ENCODE results near the gene PRKCD. TPM values are rescaled to one million over a fixed set of nuclear protein-coding genes. Genes with fewer than 3 reads are reported as not detected.
"Not testable (repeated sequence)": the region's sequence is repeated elsewhere in the genome, so short reads cannot be mapped to it uniquely, and the experiment has no call there.

PRKCD gene
- total RNA-seq, 2 donors from 2014 or later: 31.3 to 31.5 TPM

DNA sequence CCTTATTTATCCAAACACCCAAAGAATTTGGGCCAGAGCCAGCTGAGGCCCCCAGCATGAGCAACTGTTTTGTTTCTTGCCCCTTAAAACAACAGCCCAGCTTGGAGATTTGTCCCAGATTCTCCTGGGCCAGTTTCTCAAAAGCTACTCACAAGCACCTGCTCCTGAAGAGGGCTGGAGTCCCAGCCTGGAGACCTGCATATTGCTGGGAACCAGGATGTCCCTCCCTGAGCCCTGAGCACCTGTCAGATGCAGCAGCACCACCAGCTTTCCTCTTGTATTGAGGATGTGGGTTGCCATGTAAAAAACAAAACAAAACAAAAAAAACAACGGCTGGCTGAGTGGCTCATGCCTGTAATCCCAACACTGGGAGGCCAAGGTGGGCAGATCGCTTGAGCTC, 23.8 kb upstream of the PRKCD start:
- no peak for ATAC-seq
- intact Hi-C loops (cut with DNase I): no loop called here
- DNase-seq: no peak

DNA sequence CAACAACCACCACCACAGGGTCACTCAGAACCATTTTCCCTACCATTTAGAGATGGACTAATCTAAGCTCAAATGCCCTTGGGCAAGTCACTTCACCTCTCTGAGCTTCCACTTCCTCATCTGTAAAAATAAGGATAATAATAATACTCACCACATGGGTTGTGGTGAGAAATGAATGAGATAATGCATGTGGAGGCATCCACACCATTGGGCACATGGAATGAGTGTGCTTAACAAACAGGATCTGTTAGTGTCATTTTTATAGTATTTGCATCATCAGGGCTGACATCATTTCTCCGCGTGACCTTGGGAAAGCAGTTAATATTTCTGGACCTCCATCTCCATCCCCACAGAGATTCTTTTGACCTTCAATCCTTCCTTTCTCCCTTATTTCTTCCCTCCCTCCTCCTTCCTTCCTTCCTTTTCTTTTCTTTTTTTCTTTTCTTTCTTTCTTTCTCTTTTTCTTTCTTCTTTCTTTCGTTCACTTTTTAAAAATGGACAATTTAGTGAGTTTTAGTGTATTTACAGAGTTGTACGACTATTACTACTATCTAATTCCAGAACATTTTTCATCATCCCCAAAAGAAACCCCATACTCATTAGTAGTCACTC, 23.1 kb upstream of the PRKCD start:
- DNase-seq: no peak
- no peak for ATAC-seq
- intact Hi-C loops (cut with DNase I): no loop called here

DNA sequence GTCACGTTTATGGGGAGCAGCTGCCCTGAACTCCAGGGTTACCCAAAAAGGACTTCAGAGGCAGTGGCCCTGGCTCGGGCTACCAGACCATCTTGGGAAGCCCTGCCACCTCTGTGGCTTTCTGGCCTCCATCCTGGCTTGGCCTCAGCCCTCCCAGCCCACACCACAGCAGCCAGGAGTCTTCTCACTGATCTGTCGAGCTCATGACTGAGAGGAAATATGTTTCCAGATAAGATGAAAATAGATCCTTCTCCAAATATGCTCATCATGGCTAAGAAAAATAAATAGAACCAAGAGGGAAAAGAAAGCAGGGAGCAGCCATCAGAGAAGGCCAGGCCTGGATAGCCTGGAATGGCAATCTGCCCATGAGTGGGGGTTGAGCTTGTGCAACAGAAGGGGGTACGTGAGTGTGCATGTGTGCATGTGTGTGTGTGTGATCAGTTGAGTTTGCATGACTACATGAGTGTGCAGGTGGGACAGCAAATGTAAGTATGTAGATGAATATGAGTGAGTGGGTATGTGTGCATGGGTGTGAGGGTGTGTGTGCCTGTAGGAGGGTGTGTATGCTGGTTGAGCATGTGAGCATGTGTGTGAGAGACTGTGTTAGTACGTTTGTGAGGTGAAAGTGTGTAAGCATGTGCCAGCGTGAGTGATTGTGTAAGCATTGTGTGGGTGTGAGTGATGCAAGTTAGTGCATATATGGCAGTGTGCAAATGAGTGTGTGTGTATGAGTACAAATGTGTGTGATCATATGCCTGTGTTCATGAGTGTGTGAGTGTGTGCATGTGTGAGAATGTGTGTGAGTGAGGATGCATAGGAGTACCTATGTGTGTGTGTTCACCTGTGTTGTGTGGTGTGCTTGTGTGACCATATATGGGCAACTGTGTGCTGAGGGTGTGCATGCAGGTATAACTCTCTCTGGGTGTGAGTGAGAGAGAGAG, 20.8 kb upstream of the PRKCD start:
- ATAC-seq (peak in 1 of 2 donors; percentile 54), DNase-seq (no peak)
- intact Hi-C loops (cut with DNase I): no loop called here

DNA sequence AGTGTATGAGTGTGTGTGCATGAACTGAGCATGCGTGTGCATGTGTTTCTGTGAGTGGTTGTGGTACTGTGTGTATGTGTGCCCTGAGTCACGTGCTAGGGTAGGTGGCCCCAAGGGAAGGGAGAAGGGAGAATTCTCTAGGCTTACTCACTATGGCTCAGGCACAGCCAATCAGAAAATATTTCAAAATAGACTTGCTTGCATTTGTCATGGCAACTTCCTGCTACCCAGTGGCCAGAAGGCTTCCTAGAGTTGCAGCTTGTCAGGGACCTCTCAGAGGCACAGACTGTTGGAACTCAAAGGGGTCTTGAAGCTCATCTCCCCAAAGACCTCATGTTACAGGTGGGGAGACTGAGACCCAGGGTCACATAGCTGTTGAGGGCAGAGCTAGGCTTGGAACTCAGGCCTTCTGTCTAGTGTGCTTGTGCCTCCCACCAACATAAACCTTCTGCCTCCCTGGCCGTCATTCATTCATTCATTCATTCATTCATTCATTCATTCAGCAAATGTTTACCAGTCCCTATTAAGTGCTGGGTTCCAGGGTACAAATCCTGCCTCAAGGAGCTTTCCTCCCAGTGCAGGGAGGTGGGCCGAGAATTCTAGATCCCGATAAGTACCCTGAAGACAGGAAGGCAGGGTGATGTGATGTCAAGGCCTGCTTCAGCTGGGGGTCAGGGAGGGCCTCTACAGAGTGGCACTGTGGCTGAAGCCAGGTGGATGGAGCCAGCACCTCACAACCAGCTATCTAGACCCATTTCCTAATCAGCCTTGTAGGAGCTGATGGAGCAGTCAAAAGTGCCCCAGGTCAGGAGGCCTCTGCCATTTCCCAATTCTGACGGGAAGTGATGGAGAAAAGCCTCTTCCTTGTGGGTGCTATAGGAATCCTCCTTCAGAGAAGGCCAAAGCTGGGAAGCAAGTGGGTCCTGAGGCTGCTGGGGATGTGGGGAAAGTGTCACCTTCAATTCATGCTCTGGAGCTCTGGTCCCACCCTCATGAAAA, 19.9 kb upstream of the PRKCD start:
- intact Hi-C loops (cut with DNase I): no loop called here
- peak; percentile 57 to 67 for ATAC-seq

DNA sequence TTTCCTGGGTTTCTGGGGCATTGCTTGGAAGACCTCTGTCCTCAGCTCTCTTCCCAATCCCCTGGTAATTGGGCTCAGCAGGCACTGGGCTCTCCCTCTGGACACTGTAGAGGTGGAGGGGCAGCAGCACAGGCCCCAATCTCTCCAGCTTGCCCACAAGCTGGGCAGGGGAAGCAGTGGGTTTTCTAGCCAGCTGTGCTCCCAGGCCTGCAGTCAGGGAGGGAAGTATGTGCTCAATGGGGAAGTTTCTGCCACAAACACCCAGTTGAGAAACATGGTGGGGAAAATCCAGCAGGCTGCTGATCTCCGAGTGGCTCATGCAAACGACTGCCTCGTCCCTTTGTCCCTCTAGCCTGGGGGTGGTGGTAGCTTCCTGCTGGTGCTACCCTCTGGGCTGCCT, 18.0 kb upstream of the PRKCD start:
- intact Hi-C loops (cut with DNase I): no loop called here
- ATAC-seq (peak in 1 of 2 donors; percentile 29), DNase-seq (no peak)

More for the DNA sequence above, 19.9 kb upstream of the PRKCD start:
- no peak for DNase-seq

DNA sequence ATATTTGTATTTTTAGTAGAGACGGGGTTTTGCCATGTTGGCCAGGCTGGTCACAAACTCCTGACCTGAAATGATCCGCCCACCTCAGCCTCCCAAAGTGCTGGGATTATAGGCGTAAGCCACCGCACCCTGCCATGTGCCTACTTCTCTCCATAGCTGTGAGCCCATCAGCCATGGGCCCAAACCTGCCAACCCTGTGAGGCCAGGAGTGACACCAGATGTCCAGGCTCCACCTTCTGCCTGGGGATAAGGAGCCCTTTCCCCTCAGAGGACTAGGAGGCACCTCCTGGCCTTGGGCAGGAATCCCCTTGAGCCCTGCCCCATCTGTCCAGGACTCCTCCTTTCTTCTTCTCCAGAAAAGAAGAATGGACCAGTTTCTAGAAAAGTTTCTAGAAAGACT, 16.6 kb upstream of the PRKCD start:
- ATAC-seq (no peak), DNase-seq (no peak)
- intact Hi-C loops (cut with DNase I): no loop called here

DNA sequence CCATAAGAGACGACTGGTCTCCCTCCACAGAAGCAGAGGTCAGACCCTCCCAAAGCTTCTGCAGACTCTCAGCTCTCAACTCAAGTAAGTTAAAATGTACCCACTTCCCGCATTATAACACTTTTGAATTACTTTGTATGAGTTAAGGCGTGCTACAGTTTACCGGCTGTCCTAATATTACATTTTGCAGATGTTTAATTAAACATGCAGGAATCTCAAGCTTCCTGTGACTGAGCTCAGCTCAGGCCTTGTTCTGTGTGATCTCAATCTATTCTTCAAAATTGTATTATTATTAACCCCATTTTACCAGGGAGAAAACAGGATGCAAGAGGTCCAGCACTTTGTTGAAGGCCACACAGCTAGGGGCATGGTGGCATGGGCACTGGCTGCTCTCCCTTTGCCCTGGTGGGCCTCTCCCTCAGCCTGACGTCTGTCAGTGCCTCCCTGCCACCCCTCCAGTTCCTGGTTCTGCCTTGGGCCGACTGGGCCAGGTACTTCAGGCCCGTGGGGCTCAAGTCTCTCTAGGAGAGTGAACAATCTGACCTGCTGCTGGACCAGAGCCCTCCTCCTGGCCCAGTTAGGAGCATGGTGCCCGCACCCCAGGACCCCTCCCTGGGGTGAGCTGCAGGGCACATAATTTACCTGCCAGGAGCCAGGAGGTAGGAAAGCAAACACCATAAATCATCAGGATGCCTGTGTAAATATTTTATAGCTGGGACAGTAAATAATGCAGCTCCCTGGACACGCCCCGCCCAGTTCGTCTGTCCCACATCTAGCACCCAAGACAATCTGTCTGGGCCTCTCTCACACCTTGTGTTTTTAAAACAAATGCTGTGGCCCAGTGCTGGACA, 15.9 kb upstream of the PRKCD start:
- ATAC-seq: no peak
- intact Hi-C loops (cut with DNase I): no loop called here
- DNase-seq: no peak

DNA sequence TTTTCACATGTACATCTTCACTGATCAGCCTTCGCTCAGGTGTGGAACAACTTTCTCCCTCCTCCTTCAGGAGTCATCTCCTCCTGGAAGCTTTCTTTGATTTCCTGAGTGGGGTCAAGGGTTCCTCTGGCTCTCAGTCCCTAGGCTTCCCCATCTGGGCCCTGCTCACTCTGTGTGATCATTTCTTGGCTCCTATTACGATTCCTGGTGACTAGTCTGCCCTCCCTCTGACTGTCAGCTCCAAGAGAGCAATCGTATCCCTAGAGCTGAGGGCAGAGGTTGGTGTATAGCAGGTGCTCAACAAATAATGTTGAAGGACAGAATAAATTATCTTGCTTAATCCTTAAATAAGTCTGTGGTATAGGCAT, 15.3 kb upstream of the PRKCD start:
- intact Hi-C loops (cut with DNase I): no loop called here
- DNase-seq: no peak
- ATAC-seq: no peak

DNA sequence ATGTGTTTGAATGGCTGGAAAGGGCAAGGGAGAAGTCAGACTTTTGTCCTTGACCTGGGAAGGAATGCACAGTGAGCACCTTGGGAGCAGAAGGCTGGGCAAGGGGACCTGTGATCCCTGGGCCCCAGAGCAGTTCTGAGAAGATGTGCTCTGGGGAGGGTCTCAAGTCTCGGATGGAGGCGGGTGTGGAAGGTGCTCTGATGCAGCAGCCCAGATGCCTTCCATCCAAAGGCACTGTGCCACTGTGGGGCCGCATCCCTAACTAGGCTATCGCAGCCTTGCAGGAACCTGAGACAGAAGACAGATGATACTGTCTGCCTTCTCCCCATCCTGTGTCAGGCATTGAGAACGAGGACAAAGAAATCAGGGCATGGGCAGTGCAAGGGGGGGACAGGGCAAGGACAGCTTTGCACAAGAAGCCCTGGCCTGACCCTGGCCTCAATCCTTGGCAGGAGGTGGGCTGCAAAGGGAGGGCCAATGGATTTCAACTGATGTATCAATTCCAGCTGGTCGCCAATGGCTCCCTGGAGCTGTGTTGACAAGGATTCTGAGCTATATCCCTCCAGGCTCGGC, 14.6 kb upstream of the PRKCD start:
- DNase-seq: no peak
- intact Hi-C loops (cut with DNase I): no loop called here

DNA sequence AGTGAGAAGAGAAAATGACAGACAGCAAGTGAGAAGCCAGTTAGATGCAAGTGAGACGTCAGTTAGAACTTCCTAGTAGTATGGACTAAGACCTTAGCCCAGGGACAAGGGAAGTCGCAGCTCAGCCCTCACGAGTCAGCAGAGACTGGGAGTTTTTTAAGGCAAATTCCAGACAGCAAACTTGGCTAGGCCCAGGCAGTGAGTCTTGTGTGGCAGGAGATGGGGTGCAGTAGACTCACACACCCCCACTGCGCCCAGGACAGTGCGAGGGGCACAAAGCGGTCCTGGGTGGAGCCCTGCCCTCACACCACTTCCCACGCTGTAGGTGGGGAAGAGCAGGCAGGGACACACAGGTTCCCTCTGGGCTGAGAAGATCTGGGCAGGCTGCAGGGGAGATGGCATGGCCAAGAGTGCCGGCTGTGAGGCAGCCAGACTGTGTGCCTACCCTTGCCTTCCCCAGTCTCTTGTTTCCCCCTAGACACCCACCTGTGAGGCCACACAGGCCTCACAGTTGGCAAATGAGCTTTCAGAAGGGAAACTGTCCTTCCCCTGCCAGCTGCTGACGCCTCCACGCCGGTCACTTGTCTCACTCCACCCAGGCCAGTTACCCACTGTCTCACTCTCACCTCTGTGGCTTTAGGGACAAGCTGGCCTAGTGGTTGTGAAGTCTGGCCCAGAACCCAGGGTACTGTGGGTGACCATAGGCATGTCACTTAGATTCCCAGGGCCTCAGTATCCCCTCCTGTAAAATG, 13.7 kb upstream of the PRKCD start:
- DNase-seq: no peak
- no peak for ATAC-seq
- intact Hi-C loops (cut with DNase I): no loop called here

More for the DNA sequence above, 14.6 kb upstream of the PRKCD start:
- ATAC-seq: no peak

DNA sequence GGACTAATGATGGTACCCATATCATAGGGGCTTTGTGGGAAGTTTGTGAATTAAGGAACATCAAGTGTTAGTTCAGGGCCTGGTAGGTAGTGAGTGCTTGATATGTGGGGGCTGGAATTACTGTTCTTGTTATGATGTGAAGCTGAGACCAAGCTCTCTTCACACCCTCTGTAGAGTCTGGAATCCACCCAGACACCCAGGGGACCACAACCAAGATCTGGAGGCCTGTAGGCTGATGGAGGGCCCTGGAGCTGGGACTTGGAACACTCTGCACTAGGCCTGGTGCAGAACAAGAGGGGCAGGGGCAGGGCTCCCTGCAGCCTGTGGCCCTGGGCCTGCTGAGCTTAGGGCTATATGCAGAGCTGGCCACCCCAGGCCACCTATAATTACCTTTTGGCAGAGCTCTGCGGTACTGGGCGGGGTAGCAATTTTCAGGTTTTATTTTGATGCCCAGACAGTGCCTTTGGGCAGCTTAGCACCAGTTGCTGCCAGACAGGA, 13.1 kb upstream of the PRKCD start:
- intact Hi-C loops (cut with DNase I): no loop called here
- ATAC-seq (no peak), DNase-seq (no peak)

DNA sequence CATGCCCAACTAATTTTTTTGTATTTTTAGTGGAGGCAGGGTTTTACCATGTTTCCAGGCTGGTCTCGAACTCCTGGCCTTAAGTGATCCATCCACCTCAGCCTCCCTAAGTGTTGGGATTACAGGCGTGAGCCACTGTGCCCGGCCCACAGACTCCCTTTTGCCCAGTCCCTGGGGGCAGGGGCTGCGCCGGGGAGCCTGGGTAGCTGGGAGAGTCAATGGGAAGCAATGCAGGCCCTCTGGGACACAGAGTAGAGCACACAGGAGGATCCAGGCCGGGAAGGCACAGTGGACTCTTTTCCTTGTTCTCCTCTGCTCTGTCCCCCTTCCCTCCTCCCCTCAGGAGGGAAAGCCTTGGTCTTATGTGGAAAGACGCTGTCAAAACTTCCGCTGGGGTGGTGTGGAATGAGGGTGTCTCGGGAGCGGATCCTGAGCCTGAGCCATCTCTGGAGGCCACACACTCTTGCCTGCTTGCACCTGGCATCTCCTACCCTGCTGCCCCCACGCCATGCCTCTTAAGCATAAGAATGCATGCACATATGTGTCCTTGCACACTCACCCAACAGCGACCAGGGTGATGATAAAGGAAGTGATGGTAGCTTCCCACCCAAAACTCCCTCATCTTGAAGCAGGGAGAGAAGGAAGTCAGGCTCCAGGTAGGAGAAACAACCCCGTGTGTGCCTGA, 11.9 kb upstream of the PRKCD start:
- peak; percentile 13 for DNase-seq
- no peak for ATAC-seq
- intact Hi-C loops (cut with DNase I): no loop called here

DNA sequence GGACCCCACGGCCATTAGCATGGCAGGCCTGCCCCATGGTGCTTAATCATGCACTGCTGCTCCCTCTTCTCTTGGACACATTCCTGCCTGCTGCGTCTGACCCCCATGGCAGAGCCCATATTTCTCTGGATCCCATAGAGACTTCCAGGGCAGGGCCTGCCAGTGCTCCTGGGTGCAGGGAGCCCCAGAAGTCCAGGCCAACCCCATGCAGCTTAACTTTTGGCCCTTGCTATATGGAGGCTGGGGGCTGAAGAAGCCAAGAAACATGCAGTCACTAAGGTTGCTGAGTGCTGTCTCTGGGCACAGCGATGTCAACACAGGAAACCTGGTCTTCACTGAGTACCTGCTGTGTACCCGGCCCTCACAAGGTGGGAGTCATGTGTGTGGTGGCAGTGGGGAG, 11.3 kb upstream of the PRKCD start:
- no peak for ATAC-seq
- intact Hi-C loops (cut with DNase I): no loop called here

DNA sequence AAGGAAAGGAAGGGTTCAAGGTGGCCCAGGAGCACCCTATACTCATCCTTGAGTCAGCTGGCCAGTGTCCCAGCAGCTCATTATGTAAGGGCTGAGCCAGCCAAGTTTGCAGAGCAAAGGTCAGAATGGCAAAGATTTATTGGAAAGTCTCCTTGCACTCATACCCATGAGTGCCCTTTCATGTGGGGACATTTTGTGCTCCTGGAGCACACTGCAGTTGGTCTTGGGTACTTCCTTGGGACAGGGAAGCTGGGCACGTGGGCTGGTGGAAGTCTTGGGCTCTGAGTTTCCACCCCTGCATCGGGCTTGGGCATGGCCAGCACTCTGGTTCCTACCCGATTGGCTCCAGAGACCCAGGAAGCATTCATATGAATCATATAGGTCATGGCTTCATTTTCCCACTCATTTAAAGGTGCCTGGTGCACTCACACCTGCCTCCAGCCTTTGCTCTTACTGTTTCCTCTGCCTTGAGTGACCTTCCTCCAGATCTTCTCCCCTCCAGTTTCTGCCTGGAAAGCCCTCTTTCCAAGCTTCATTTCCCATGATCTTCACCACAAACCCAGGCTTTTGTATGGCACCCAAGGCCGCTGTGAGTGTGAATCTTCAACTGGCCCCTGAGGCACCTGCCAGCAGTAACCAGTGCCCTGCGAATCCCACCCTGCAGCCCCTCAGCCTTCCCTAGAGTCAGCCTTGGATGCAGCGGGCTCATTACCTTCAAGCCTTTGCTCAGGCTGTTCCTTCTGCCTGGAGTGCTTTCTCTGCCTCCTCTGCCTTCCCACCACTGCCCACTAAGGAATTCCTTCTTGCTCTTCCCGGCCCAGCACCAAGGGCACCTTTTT, 10.5 kb upstream of the PRKCD start:
- intact Hi-C loops (cut with DNase I): no loop called here
- DNase-seq (no peak), ATAC-seq (peak; percentile 21 to 35)

More for the DNA sequence above, 11.3 kb upstream of the PRKCD start:
- DNase-seq: no peak

DNA sequence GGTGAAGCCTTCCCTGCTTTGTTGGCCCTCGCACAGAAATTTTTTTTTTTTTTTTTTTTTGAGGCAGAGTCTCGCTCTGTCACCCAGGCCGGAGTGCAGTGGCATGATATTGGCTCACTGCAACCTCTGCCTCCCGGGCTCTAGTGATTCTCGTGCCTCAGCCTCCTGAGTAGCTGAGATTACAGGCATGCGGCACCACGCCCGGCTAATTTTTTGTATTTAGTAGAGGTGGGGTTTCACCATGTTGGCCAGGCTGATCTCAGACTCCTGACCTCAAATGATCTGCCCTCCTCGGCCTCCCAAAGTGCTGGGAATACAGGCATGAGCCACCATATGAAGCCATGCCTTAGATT, 9.9 kb upstream of the PRKCD start:
- intact Hi-C loops (cut with DNase I); ATAC-seq: not testable (repeated sequence)

DNA sequence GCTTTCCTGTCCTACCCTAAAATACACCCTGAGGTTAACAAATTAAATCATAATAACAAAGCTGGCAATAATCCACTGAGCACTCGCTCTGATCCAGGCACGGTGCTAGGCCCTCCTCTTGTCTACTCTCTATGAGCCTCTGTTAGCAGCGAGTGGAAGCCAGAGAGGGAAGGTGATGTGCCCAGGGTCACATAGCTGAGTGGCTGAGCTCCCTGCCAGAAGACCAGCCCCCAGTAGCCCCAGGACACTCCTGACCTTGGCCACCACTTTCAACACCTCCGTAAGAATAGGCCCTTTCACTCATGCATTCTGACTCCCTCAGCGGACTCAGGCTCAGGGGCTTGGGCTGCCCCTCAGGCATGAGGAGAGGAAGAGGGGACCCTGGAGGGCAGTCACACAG, 9.5 kb upstream of the PRKCD start:
- no peak for ATAC-seq
- intact Hi-C loops (cut with DNase I): no loop called here
- DNase-seq: no peak

More for the DNA sequence above, 9.9 kb upstream of the PRKCD start:
- DNase-seq: not testable (repeated sequence)

All from left cardiac atrium (tissue), 4 donors.